Natural killer cell (primary cell): ENCODE results near the gene KRT74. TPM values are rescaled to one million over a fixed set of nuclear protein-coding genes. Genes with fewer than 3 reads are reported as not detected.
A peak's percentile ranks its signal among the peaks of the same experiment; 100 is the strongest.

Experiments
- ATAC-seq, 3 donors: fragments of 150-1000 bp in 2 of 3; fragments of 200-7000 bp in 1 of 3; cut with Tn5 transposase; 1 replicate in 1 of 3; 2 replicates in 2 of 3; pipeline ENCODE4 v1.10.0; 2021; ENCODE audit warnings: mild to moderate bottlenecking in 2 of 3, moderate library complexity in 2 of 3
- DNase-seq, 2 donors: peaks; one replicate each; pipeline versions ENCODE4 v3.0.0 to v3.0.0-alpha.2; 2013 to 2021; ENCODE audit warnings: mixed read lengths in 1 of 2
- H3K27ac ChIP-seq: one replicate; pipeline ENCODE4 v1.5.1; 2013; ENCODE audit warnings: mild to moderate bottlenecking, low read length
- H3K27me3 ChIP-seq: one replicate; pipeline ENCODE4 v1.6.1; 2013; ENCODE audit warnings: low read length; ENCODE audit not compliant: control insufficient read depth, insufficient read depth
- H3K36me3 ChIP-seq: one replicate; pipeline ENCODE4 v1.6.1; 2013; ENCODE audit warnings: low read length; ENCODE audit not compliant: control insufficient read depth, insufficient read depth
- H3K4me1 ChIP-seq: one replicate; pipeline ENCODE4 v1.6.1; 2013; ENCODE audit warnings: low read length; ENCODE audit not compliant: control insufficient read depth, insufficient read depth
- H3K4me3 ChIP-seq: one replicate; pipeline ENCODE4 v1.5.1; 2013; ENCODE audit warnings: low read length
- H3K9me3 ChIP-seq: one replicate; pipeline ENCODE4 v1.6.1; 2013; ENCODE audit warnings: low read length; ENCODE audit not compliant: control insufficient read depth, insufficient read depth
- H3K27ac Mint-ChIP-seq, 2 donors: one replicate each; pipeline ENCODE4 v1.8.0; 2022; ENCODE audit warnings: mild to moderate bottlenecking in 2 of 2, mixed read lengths in 2 of 2, moderate library complexity in 1 of 2
- H3K27me3 Mint-ChIP-seq, 2 donors: one replicate each; pipeline ENCODE4 v1.8.0; 2022; ENCODE audit warnings: low read depth in 2 of 2, mixed read lengths in 2 of 2
- H3K36me3 Mint-ChIP-seq: one replicate; pipeline ENCODE4 v1.8.0; 2022; ENCODE audit warnings: mixed read lengths
- H3K4me1 Mint-ChIP-seq, 2 donors: one replicate each; pipeline ENCODE4 v1.8.0; 2022; ENCODE audit warnings: mixed read lengths in 2 of 2
- H3K4me3 Mint-ChIP-seq: one replicate; pipeline ENCODE4 v1.8.0; 2022; ENCODE audit warnings: mild to moderate bottlenecking, moderate library complexity, mixed read lengths
- H3K9me3 Mint-ChIP-seq, 2 donors: one replicate each; pipeline ENCODE4 v1.8.0; 2022; ENCODE audit warnings: mixed read lengths in 2 of 2
- CTCF ChIP-seq: fragments of 200-600 bp; IDR thresholded peaks from one replicate; pipeline ENCODE4 v1.8.0; 2022; ENCODE audit warnings: antibody characterized with exemption
- WGBS: methylation state at CpG from one replicate; pipeline ENCODE4 v1.1.7; 2013; ENCODE audit warnings: missing lambda C conversion rate; ENCODE audit not compliant: insufficient coverage; 5-methylcytosine and 5-hydroxymethylcytosine counted together
- intact Hi-C: fragments of 100-400 bp; cut with micrococcal nuclease; formaldehyde crosslinking; loops from one replicate; pipeline ENCODE4 v1.14.2; 2022
- total RNA-seq, 4 donors: library from RNA; stranded (reverse); fragments of 120-200 nt in 1 of 4; gene quantifications; one replicate each; pipeline versions ENCODE4 v1.2.3 to v1.2.4, GENCODE V29; 2013 to 2022

Gene KRT74
- total RNA-seq, 3 donors from 2014 or later (not counting 1 experiment from before 2014, with no cell fraction given), result 0.38 to 1.2 (median 0.38) TPM

- H3K27me3 ChIP-seq, result no peaks in the 10 kb centered on the region
- H3K27ac ChIP-seq, result no peak overlapping the region
- Mint-ChIP-seq H3K9me3 (no peaks in the 10 kb centered on the region), H3K4me1 (peaks cover 19 to 34% of the 10 kb centered on the region in 2 donors), H3K27ac (peak overlapping the region in 1 of 2 donors; percentile 54), H3K36me3 (no peaks in the 10 kb centered on the region), H3K4me3 (no peak overlapping the region), H3K27me3 (peaks cover 0 to 9% of the 10 kb centered on the region in 2 donors)
- H3K9me3 ChIP-seq, result no peaks in the 10 kb centered on the region
- peaks cover 12% of the 10 kb centered on the region for H3K4me1 ChIP-seq
- WGBS, result 64% methylated on average over 7 of the region's 7 CpGs
- peak; percentile 26 to 70 (median 68) for ATAC-seq
- TF ChIP-seq CTCF, result no peak
- H3K36me3 ChIP-seq, result no peaks in the 10 kb centered on the region
- H3K4me3 ChIP-seq, result no peak overlapping the region
- intact Hi-C loops, result no loop called here
- no peak for DNase-seq
Observed at GRCh38 chr12:52542785-52543318, 30.8 kb downstream of the KRT74 start.

- peak in 1 of 3 donors; percentile 41 for ATAC-seq
- H3K36me3 ChIP-seq, result no peaks in the 10 kb centered on the region
- H3K4me1 ChIP-seq, result peaks cover 12% of the 10 kb centered on the region
- no peaks in the 10 kb centered on the region for H3K9me3 Mint-ChIP-seq
- intact Hi-C loops, result no loop called here
- H3K27me3 Mint-ChIP-seq, result peaks cover 0 to 13% of the 10 kb centered on the region in 2 donors
- H3K4me3 ChIP-seq, result no peak overlapping the region
- no peak for TF ChIP-seq CTCF
- peaks cover 19 to 30% of the 10 kb centered on the region in 2 donors for H3K4me1 Mint-ChIP-seq
- no peaks in the 10 kb centered on the region for H3K36me3 Mint-ChIP-seq
- no peak overlapping the region for H3K27ac Mint-ChIP-seq
- H3K9me3 ChIP-seq, result no peaks in the 10 kb centered on the region
- no peaks in the 10 kb centered on the region for H3K27me3 ChIP-seq
- H3K27ac ChIP-seq, result no peak overlapping the region
- DNase-seq, result peak in 1 of 2 donors; percentile 27
- H3K4me3 Mint-ChIP-seq, result no peak overlapping the region
Observed at GRCh38 chr12:52542157-52542556, 31.5 kb downstream of the KRT74 start.

GRCh38 chr12:52541709-52542108 lies 31.9 kb downstream of the KRT74 start:
- WGBS, result 93% methylated on average over 5 of the region's 5 CpGs
- TF ChIP-seq CTCF, result no peak
- Mint-ChIP-seq H3K36me3 (no peaks in the 10 kb centered on the region), H3K4me3 (no peak overlapping the region), H3K27me3 (peaks cover 0 to 15% of the 10 kb centered on the region in 2 donors), H3K4me1 (peaks cover 18 to 28% of the 10 kb centered on the region in 2 donors), H3K9me3 (no peaks in the 10 kb centered on the region), H3K27ac (no peak overlapping the region)
- Histone ChIP-seq H3K9me3 (no peaks in the 10 kb centered on the region), H3K4me1 (peaks cover 12% of the 10 kb centered on the region), H3K36me3 (no peaks in the 10 kb centered on the region), H3K27ac (no peak overlapping the region), H3K27me3 (no peaks in the 10 kb centered on the region), H3K4me3 (no peak overlapping the region)
- no peak for DNase-seq
- no peak for ATAC-seq
- intact Hi-C loops, result no loop called here

DNA sequence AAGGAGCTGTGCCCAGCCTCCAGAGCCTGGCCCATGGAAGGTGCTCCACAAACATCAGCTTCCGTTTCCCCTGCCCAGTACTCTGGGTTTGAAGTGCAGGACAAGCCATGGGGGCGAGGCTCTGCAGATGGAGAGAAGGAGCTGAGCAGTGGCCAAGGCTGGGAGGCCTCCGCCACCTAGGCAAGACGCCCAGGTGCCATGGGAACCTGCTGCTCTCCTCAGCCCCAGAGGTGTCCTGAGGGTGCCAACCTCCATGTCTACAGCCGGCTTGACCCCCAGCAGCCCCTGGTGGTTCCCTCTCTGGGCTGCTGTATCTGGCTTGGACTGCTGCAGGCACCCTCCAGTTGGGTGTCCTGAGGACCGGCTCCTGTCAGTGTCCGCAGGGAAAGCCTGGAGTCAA lies 33.1 kb downstream of the KRT74 start:
- 87% methylated on average over 7 of the region's 7 CpGs for WGBS
- TF ChIP-seq CTCF, result no peak
- no peak for ATAC-seq

More for the DNA sequence above, 33.1 kb downstream of the KRT74 start:
- DNase-seq, result no peak
- H3K4me1 ChIP-seq, result peaks cover 12% of the 10 kb centered on the region
- no peaks in the 10 kb centered on the region for H3K27me3 ChIP-seq
- intact Hi-C loops, result no loop called here
- H3K9me3 ChIP-seq, result no peaks in the 10 kb centered on the region
- Mint-ChIP-seq H3K4me3 (no peak overlapping the region), H3K27ac (no peak overlapping the region), H3K36me3 (no peaks in the 10 kb centered on the region), H3K4me1 (peaks cover 12 to 23% of the 10 kb centered on the region in 2 donors), H3K9me3 (no peaks in the 10 kb centered on the region), H3K27me3 (peaks cover 0 to 9% of the 10 kb centered on the region in 2 donors)
- no peak overlapping the region for H3K4me3 ChIP-seq
- no peak overlapping the region for H3K27ac ChIP-seq
- H3K36me3 ChIP-seq, result no peaks in the 10 kb centered on the region
